Activated T-cell treated with anti-CD3 and anti-CD28 coated beads, Interleukin-2, amount 50 U/mL, for 24 hours (primary cell): ENCODE results near the gene UNC13C.
"Not testable (repeated sequence)": the region's sequence is repeated elsewhere in the genome, so short reads cannot be mapped to it uniquely, and the experiment has no call there.

ENCODE experiments used
- DNase-seq: peaks from one replicate; pipeline ENCODE4 v3.0.0-alpha.2; 2020
- H3K27ac Mint-ChIP-seq: 2 replicates; pipeline ENCODE4 v1.8.0; 2020; ENCODE audit warnings: mild to moderate bottlenecking, mixed read lengths
- H3K27me3 Mint-ChIP-seq: 2 replicates; pipeline ENCODE4 v1.8.0; 2020; ENCODE audit warnings: mixed read lengths
- H3K36me3 Mint-ChIP-seq: 2 replicates; pipeline ENCODE4 v1.8.0; 2020; ENCODE audit warnings: low read depth, mixed read lengths
- H3K4me1 Mint-ChIP-seq: 2 replicates; pipeline ENCODE4 v1.8.0; 2020; ENCODE audit warnings: low read depth, mixed read lengths
- H3K4me3 Mint-ChIP-seq: 2 replicates; pipeline ENCODE4 v1.8.0; 2020; ENCODE audit warnings: mild to moderate bottlenecking, moderate library complexity, mixed read lengths
- H3K9me3 Mint-ChIP-seq: 2 replicates; pipeline ENCODE4 v1.8.0; 2020; ENCODE audit warnings: mixed read lengths

Gene UNC13C

GRCh38 chr15:53978253-53978906, at the start of gene UNC13C:
UNC13C (plus strand) TSS chr15:53978441; CDS start chr15:54012904, 34,463 bp downstream.
- Mint-ChIP-seq H3K27ac (no peak within 1 kb of the TSS), H3K4me3 (no peak within 1 kb of the TSS), H3K9me3 (no peaks in the 10 kb centered on the region), H3K27me3 (peaks cover 41% of the 10 kb centered on the region), H3K36me3 (no peaks in the 10 kb centered on the region), H3K4me1 (peaks cover 8% of the 10 kb centered on the region)
- no peak for DNase-seq

- H3K4me3 Mint-ChIP-seq, result no peak overlapping the region
- peaks cover 35% of the 10 kb centered on the region for H3K9me3 Mint-ChIP-seq
- no peak overlapping the region for H3K27ac Mint-ChIP-seq
- no peaks in the 10 kb centered on the region for H3K4me1 Mint-ChIP-seq
- H3K27me3 Mint-ChIP-seq, result no peaks in the 10 kb centered on the region
- no peak for DNase-seq
- no peaks in the 10 kb centered on the region for H3K36me3 Mint-ChIP-seq
These were observed 42.1 kb upstream of the UNC13C start for GRCh38 chr15:53936137-53936536.

GRCh38 chr15:53937632-53938031, 40.6 kb upstream of the UNC13C start:
- H3K36me3 Mint-ChIP-seq, H3K4me1 Mint-ChIP-seq, DNase-seq, H3K4me3 Mint-ChIP-seq, H3K27me3 Mint-ChIP-seq, H3K27ac Mint-ChIP-seq: not testable (repeated sequence)
- peaks cover 40% of the 10 kb centered on the region for H3K9me3 Mint-ChIP-seq

- Mint-ChIP-seq H3K4me1 (no peaks in the 10 kb centered on the region), H3K27me3 (no peaks in the 10 kb centered on the region), H3K9me3 (peaks cover 4% of the 10 kb centered on the region), H3K36me3 (no peaks in the 10 kb centered on the region), H3K4me3 (no peak overlapping the region), H3K27ac (no peak overlapping the region)
- no peak for DNase-seq
These were observed 27.7 kb upstream of the UNC13C start for GRCh38 chr15:53950572-53950971.

GRCh38 chr15:53955396-53955795, 22.8 kb upstream of the UNC13C start:
- Mint-ChIP-seq H3K4me1 (no peaks in the 10 kb centered on the region), H3K36me3 (no peaks in the 10 kb centered on the region), H3K27me3 (no peaks in the 10 kb centered on the region), H3K9me3 (no peaks in the 10 kb centered on the region), H3K27ac (no peak overlapping the region), H3K4me3 (no peak overlapping the region)
- no peak for DNase-seq

GRCh38 chr15:53962646-53963561, 15.3 kb upstream of the UNC13C start:
- no peaks in the 10 kb centered on the region for H3K36me3 Mint-ChIP-seq
- peak; percentile 30 for DNase-seq
- H3K4me3 Mint-ChIP-seq, result no peak overlapping the region
- H3K9me3 Mint-ChIP-seq, result no peaks in the 10 kb centered on the region
- H3K4me1 Mint-ChIP-seq, result no peaks in the 10 kb centered on the region
- peaks cover 9% of the 10 kb centered on the region for H3K27me3 Mint-ChIP-seq
- H3K27ac Mint-ChIP-seq, result no peak overlapping the region

GRCh38 chr15:53963801-53964200, 14.4 kb upstream of the UNC13C start:
- Mint-ChIP-seq H3K9me3 (no peaks in the 10 kb centered on the region), H3K27ac (no peak overlapping the region), H3K4me3 (no peak overlapping the region), H3K36me3 (no peaks in the 10 kb centered on the region), H3K4me1 (no peaks in the 10 kb centered on the region), H3K27me3 (peaks cover 9% of the 10 kb centered on the region)
- no peak for DNase-seq

- Mint-ChIP-seq H3K4me3 (no peak overlapping the region), H3K9me3 (no peaks in the 10 kb centered on the region), H3K4me1 (peaks cover 8% of the 10 kb centered on the region), H3K27me3 (peaks cover 39% of the 10 kb centered on the region), H3K36me3 (no peaks in the 10 kb centered on the region), H3K27ac (no peak overlapping the region)
- DNase-seq, result no peak
These were observed 4.1 kb upstream of the UNC13C start for GRCh38 chr15:53974121-53974520.

GRCh38 chr15:53974813-53975212, 3.4 kb upstream of the UNC13C start:
- Mint-ChIP-seq H3K4me1 (peaks cover 8% of the 10 kb centered on the region), H3K36me3 (no peaks in the 10 kb centered on the region), H3K27me3 (peaks cover 43% of the 10 kb centered on the region), H3K4me3 (no peak overlapping the region), H3K9me3 (no peaks in the 10 kb centered on the region), H3K27ac (no peak overlapping the region)
- DNase-seq, result no peak

- Mint-ChIP-seq H3K27me3 (peaks cover 47% of the 10 kb centered on the region), H3K36me3 (no peaks in the 10 kb centered on the region), H3K4me1 (peaks cover 8% of the 10 kb centered on the region), H3K4me3 (no peak overlapping the region), H3K9me3 (no peaks in the 10 kb centered on the region), H3K27ac (no peak overlapping the region)
- DNase-seq, result no peak
These were observed 1.3 kb upstream of the UNC13C start for GRCh38 chr15:53976844-53977392.

- H3K36me3 Mint-ChIP-seq, result no peaks in the 10 kb centered on the region
- no peak overlapping the region for H3K27ac Mint-ChIP-seq
- no peaks in the 10 kb centered on the region for H3K9me3 Mint-ChIP-seq
- H3K4me3 Mint-ChIP-seq, result no peak overlapping the region
- DNase-seq, result no peak
- H3K27me3 Mint-ChIP-seq, result peaks cover 41% of the 10 kb centered on the region
- H3K4me1 Mint-ChIP-seq, result peaks cover 8% of the 10 kb centered on the region
These were observed 979 bp downstream of the UNC13C start for GRCh38 chr15:53979051-53979788.

- peaks cover 41% of the 10 kb centered on the region for H3K27me3 Mint-ChIP-seq
- peaks cover 8% of the 10 kb centered on the region for H3K4me1 Mint-ChIP-seq
- no peak for DNase-seq
- no peak overlapping the region for H3K4me3 Mint-ChIP-seq
- H3K9me3 Mint-ChIP-seq, result no peaks in the 10 kb centered on the region
- no peaks in the 10 kb centered on the region for H3K36me3 Mint-ChIP-seq
- H3K27ac Mint-ChIP-seq, result no peak overlapping the region
These were observed 1.8 kb downstream of the UNC13C start for GRCh38 chr15:53980021-53980420.

GRCh38 chr15:53982071-53982680, 3.9 kb downstream of the UNC13C start:
- Mint-ChIP-seq H3K9me3 (peaks cover 4% of the 10 kb centered on the region), H3K27me3 (peaks cover 31% of the 10 kb centered on the region), H3K4me3 (no peak overlapping the region), H3K36me3 (no peaks in the 10 kb centered on the region), H3K27ac (no peak overlapping the region), H3K4me1 (peaks cover 8% of the 10 kb centered on the region)
- no peak for DNase-seq

GRCh38 chr15:53982876-53983275, 4.6 kb downstream of the UNC13C start:
- Mint-ChIP-seq H3K4me3 (no peak overlapping the region), H3K27ac (no peak overlapping the region), H3K27me3 (peaks cover 24% of the 10 kb centered on the region), H3K9me3 (peaks cover 4% of the 10 kb centered on the region), H3K4me1 (peaks cover 8% of the 10 kb centered on the region), H3K36me3 (no peaks in the 10 kb centered on the region)
- no peak for DNase-seq
